Measurements from ENCODE around the gene NEDD4L. TPM values are rescaled to one million over a fixed set of nuclear protein-coding genes. Genes with fewer than 3 reads are reported as not detected.

Gene NEDD4L
- total RNA-seq, 1 experiment from 2014 or later, result 42.9 TPM

- no peaks in the 10 kb centered on the region for H3K9me3 ChIP-seq (ENCODE audit: control insufficient read depth, insufficient read depth, low read depth, low read length)
- BruUV-seq (replicated peaks), result no TSS peak
- no peak for TF ChIP-seq POLR2AphosphoS5 (IDR thresholded peaks at IDR 0.05; ENCODE audit: low read depth, low read length)
- TF ChIP-seq SIN3A (IDR thresholded peaks at IDR 0.05; ENCODE audit: borderline replicate concordance, insufficient read depth, low read depth, low read length), result no peak
- no peak for TF ChIP-seq CTCF (IDR thresholded peaks at IDR 0.05)
- no peak for TF ChIP-seq REST (IDR thresholded peaks at IDR 0.05; ENCODE audit: insufficient read depth in 1 of 2, low read depth in 2 of 2, low read length in 1 of 2)
- TF ChIP-seq TCF7L2 (IDR thresholded peaks at IDR 0.05; ENCODE audit: low read depth, low read length), result no peak
- ATAC-seq (no peak), DNase-seq (ENCODE audit: low read depth, low spot score) (no peak)
- POLR2A ChIA-PET, result no interaction called here
- CTCF ChIA-PET, result no interaction called here
- H3K27me3 ChIP-seq (ENCODE audit: control insufficient read depth, insufficient read depth, low read length), result no peaks in the 10 kb centered on the region
- intact Hi-C loops (cut with micrococcal nuclease; ENCODE audit: unreplicated experiment) (no loop called here), in situ Hi-C loops (cut with HindIII; ENCODE audit: low pct_unique_long_range_greater_than_20kb, low sequenced_read_pairs) (no loop called here)
- H3K27ac ChIP-seq (ENCODE audit: low read length), result no peak overlapping the region
- H3K4me1 ChIP-seq (ENCODE audit: control insufficient read depth, insufficient read depth, low read length), result peaks cover 6% of the 10 kb centered on the region
- no peaks in the 10 kb centered on the region for H3K36me3 ChIP-seq (ENCODE audit: control insufficient read depth, insufficient read depth, low read length)
- no peak overlapping the region for H3K4me3 ChIP-seq (ENCODE audit: low read depth in 2 of 2, low read length in 2 of 2)
Observed at GRCh38 chr18:58144671-58145285, 100.8 kb downstream of the NEDD4L start.

GRCh38 chr18:58146099-58146498, 102.1 kb downstream of the NEDD4L start:
- Histone ChIP-seq H3K36me3 (ENCODE audit: control insufficient read depth, insufficient read depth, low read length) (no peaks in the 10 kb centered on the region), H3K27me3 (ENCODE audit: control insufficient read depth, insufficient read depth, low read length) (no peaks in the 10 kb centered on the region), H3K27ac (ENCODE audit: low read length) (no peak overlapping the region), H3K4me1 (ENCODE audit: control insufficient read depth, insufficient read depth, low read length) (peaks cover 6% of the 10 kb centered on the region), H3K4me3 (ENCODE audit: low read depth in 2 of 2, low read length in 2 of 2) (no peak overlapping the region), H3K9me3 (ENCODE audit: control insufficient read depth, insufficient read depth, low read depth, low read length) (no peaks in the 10 kb centered on the region)
- CTCF ChIA-PET, result no interaction called here
- intact Hi-C loops (cut with micrococcal nuclease; ENCODE audit: unreplicated experiment), result no loop called here
- DNase-seq (ENCODE audit: low read depth, low spot score) (no peak), ATAC-seq (no peak)
- in situ Hi-C loops (cut with HindIII; ENCODE audit: low pct_unique_long_range_greater_than_20kb, low sequenced_read_pairs), result no loop called here
- TF ChIP-seq SIN3A (IDR thresholded peaks at IDR 0.05; ENCODE audit: borderline replicate concordance, insufficient read depth, low read depth, low read length) (no peak), REST (IDR thresholded peaks at IDR 0.05; ENCODE audit: insufficient read depth in 1 of 2, low read depth in 2 of 2, low read length in 1 of 2) (no peak), TCF7L2 (IDR thresholded peaks at IDR 0.05; ENCODE audit: low read depth, low read length) (no peak), POLR2AphosphoS5 (IDR thresholded peaks at IDR 0.05; ENCODE audit: low read depth, low read length) (no peak), CTCF (IDR thresholded peaks at IDR 0.05) (no peak)
- POLR2A ChIA-PET, result no interaction called here
- no TSS peak for BruUV-seq (replicated peaks)
